Left ventricle myocardium inferior (tissue), 1 donor: ENCODE data around the gene TFB1M. TPM values are rescaled to one million over a fixed set of nuclear protein-coding genes. Genes with fewer than 3 reads are reported as not detected.

Source experiments
- DNase-seq: peaks from one replicate; pipeline ENCODE4 v3.0.0-alpha.2; 2020
- H3K27ac ChIP-seq: fragments of 200-600 bp; replicated peaks from 2 replicates; pipeline ENCODE4 v1.8.0; 2021
- H3K27me3 ChIP-seq: fragments of 200-600 bp; 2 replicates; pipeline ENCODE4 v1.8.0; 2021; ENCODE audit warnings: low read depth
- H3K36me3 ChIP-seq: fragments of 200-600 bp; 2 replicates; pipeline ENCODE4 v1.8.0; 2021
- H3K4me1 ChIP-seq: fragments of 200-600 bp; 2 replicates; pipeline ENCODE4 v1.8.0; 2021
- H3K4me3 ChIP-seq: fragments of 200-600 bp; 2 replicates; pipeline ENCODE4 v1.8.0; 2021; ENCODE audit warnings: mild to moderate bottlenecking, moderate library complexity
- H3K9me3 ChIP-seq: fragments of 200-600 bp; replicated peaks from 2 replicates; pipeline ENCODE4 v1.8.0; 2021
- intact Hi-C: fragments of 100-400 bp; cut with micrococcal nuclease; formaldehyde crosslinking; loops from one replicate; pipeline ENCODE4 v1.11.0; 2022
- total RNA-seq: library from RNA; stranded (reverse); fragmentation: NEBNext Ultra II Directional; extraction: Animal tissue kit (Norgen Biotek cat#: 25700); gene quantifications from one replicate; pipeline ENCODE4 v1.2.1, GENCODE V29; 2021
- TF ChIP-seq, protein P1 (sequence below): fragments of 200-600 bp; IDR thresholded peaks from 2 replicates; pipeline ENCODE4 v1.8.0; 2021; ENCODE audit warnings: antibody characterized with exemption, mild to moderate bottlenecking, borderline replicate concordance
- donor health status: DM: no; HTN: yes; CAD: no; lungs with severe emphysema.

TFB1M gene
- total RNA-seq, 1 donor from 2014 or later: 18.8 TPM

DNA sequence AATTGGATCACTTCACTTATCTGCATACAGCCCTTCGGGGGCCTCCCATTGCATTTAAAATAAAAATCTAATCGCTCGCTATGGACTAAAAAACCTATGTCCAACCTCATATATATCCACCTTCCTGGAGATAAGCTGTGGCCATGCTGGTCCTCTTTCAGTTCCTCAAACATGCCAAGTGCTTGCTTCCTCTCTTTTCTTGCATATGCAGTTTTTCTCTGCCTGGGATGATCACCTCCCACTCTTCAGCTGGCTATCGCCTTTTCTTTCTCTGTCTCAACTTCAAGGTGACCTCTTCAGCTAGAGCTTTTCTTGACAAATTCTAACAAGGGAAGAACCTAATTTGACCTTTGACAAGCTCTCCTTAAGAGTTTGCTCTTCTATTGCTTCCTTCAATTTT lies 5.6 kb upstream of the TFB1M start:
- H3K4me3 ChIP-seq: no peak overlapping the region
- H3K4me1 ChIP-seq: peaks cover 8% of the 10 kb centered on the region
- H3K27me3 ChIP-seq: no peaks in the 10 kb centered on the region
- H3K9me3 ChIP-seq: no peaks in the 10 kb centered on the region
- H3K36me3 ChIP-seq: no peaks in the 10 kb centered on the region
- intact Hi-C loops: no loop called here
- no peak overlapping the region for H3K27ac ChIP-seq
- no peak for DNase-seq
- TF ChIP-seq, protein P1, sequence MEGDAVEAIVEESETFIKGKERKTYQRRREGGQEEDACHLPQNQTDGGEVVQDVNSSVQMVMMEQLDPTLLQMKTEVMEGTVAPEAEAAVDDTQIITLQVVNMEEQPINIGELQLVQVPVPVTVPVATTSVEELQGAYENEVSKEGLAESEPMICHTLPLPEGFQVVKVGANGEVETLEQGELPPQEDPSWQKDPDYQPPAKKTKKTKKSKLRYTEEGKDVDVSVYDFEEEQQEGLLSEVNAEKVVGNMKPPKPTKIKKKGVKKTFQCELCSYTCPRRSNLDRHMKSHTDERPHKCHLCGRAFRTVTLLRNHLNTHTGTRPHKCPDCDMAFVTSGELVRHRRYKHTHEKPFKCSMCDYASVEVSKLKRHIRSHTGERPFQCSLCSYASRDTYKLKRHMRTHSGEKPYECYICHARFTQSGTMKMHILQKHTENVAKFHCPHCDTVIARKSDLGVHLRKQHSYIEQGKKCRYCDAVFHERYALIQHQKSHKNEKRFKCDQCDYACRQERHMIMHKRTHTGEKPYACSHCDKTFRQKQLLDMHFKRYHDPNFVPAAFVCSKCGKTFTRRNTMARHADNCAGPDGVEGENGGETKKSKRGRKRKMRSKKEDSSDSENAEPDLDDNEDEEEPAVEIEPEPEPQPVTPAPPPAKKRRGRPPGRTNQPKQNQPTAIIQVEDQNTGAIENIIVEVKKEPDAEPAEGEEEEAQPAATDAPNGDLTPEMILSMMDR: no peak

DNA sequence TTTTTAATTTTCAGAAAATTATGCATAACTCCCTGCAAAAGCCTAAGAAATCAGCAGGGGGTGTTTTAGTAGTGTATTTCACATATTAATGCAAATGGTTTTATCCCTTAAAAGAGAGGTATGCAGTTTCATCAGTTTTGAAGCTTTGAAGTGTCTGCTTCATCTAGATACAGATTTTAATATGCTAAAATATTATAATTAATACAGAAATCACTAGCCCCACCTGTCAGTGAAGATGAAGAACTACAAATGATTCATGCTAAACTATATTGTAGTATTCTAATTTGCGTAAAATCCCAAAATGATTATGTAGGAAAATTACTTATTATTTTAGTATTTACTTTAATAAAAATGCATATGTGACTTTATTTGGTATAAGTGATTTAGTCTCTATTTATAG lies 2.9 kb upstream of the TFB1M start:
- intact Hi-C loops: no loop called here
- TF ChIP-seq, protein P1: peak; percentile 31

DNA sequence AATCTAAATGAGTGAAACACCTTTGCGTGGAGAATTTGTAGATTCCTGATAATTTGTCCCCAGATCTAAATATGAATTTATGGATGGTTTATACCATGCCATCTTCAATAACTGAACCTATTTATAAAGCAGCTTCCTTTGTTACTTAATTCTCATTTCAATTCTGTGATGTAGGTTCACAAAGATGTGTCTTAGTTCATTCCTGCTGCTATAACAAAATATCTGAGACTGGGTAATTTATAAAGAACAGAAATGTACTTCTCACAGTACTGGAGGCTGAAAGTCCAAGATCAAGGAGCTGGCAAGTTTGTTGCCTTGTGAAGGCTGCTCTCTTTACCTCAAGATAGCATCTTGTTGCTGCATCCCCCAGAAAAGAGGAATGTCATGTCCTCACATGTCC lies 2.1 kb upstream of the TFB1M start:
- intact Hi-C loops: no loop called here
- H3K4me3 ChIP-seq: no peak overlapping the region
- H3K4me1 ChIP-seq: peaks cover 30% of the 10 kb centered on the region
- no peaks in the 10 kb centered on the region for H3K9me3 ChIP-seq
- no peaks in the 10 kb centered on the region for H3K36me3 ChIP-seq
- no peak for DNase-seq
- H3K27me3 ChIP-seq: no peaks in the 10 kb centered on the region
- TF ChIP-seq, protein P1: no peak
- H3K27ac ChIP-seq: no peak overlapping the region

More for the DNA sequence above, 2.9 kb upstream of the TFB1M start:
- no peak for DNase-seq
- Histone ChIP-seq H3K4me3 (no peak overlapping the region), H3K4me1 (peaks cover 30% of the 10 kb centered on the region), H3K27ac (no peak overlapping the region), H3K9me3 (no peaks in the 10 kb centered on the region), H3K27me3 (no peaks in the 10 kb centered on the region), H3K36me3 (no peaks in the 10 kb centered on the region)

DNA sequence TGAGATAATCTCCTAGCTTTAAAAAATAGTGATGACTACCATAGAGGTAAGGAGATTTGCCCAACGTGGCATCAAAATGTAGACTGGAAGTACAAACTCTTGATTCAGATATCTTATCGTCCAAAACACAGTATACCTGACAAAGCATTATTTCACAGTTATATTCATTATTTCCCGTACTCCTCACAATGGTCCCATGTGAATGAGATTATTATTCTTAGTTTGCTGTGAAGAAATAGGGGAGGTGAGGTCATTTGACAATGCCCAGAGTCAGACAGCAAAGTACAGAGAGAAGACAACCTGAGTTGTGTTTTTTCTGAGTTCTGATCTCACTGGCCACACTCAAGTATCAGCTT lies 1.2 kb upstream of the TFB1M start:
- Histone ChIP-seq H3K9me3 (no peaks in the 10 kb centered on the region), H3K4me3 (peak overlapping the region; percentile 83), H3K4me1 (peaks cover 36% of the 10 kb centered on the region), H3K27me3 (no peaks in the 10 kb centered on the region), H3K36me3 (no peaks in the 10 kb centered on the region), H3K27ac (peak overlapping the region; percentile 96)
- no peak for DNase-seq
- TF ChIP-seq, protein P1: no peak
- intact Hi-C loops: no loop called here

DNA sequence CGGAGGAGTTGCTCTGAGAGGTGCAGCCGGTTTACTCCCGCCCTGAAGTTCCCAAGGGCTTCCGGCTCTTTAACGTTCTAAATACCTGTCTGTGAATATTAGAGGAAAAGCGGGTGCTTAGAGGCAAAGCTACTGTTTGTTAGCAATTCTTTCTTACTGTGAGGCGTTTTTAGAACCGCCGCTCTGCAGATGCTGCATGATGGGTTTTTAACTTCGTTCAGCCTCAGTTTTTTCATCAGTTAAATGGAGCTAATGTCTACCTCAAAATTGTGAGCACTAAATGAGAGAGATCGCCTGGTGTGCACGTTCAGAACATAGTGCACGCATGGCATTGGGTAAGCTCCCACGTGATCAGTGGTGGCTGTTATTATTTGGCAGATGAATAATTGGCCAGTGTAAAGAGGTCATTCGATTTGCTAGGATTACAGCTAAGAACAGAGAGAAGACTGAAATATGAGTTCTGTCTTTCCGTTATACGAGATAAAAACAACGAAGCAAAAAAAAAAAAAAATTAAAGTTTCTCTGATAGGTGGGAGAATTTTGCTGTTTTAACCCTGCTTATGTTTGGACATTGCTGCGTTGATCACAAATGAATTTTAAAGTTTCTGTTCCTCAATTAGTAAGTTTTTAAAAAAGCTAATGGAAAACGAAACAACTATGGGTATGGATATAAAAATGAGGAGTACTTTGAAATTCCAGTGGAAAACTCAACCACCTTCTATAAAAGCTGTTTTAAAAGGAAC lies 660 bp upstream of the TFB1M start:
- intact Hi-C loops: no loop called here
- Histone ChIP-seq H3K36me3 (peaks cover 5% of the 10 kb centered on the region), H3K4me1 (peaks cover 36% of the 10 kb centered on the region), H3K27me3 (no peaks in the 10 kb centered on the region), H3K27ac (peak overlapping the region; percentile 96), H3K9me3 (no peaks in the 10 kb centered on the region), H3K4me3 (peak overlapping the region; percentile 83)
- TF ChIP-seq, protein P1: no peak
- peak; percentile 56 for DNase-seq
